Nephron (organoid): ENCODE data around the gene GRM8.

ENCODE experiments used
- H3K27ac Mint-ChIP-seq, 3 experiments: 2 replicates each; pipeline ENCODE4 v1.8.0; 2020; ENCODE audit warnings: mixed read lengths in 3 of 3, mild to moderate bottlenecking in 2 of 3, moderate library complexity in 1 of 3
- H3K27me3 Mint-ChIP-seq: 2 replicates; pipeline ENCODE4 v1.8.0; 2021; ENCODE audit warnings: low read depth, mild to moderate bottlenecking, moderate library complexity, mixed read lengths
- H3K36me3 Mint-ChIP-seq: 2 replicates; pipeline ENCODE4 v1.8.0; 2020; ENCODE audit warnings: low read depth, mixed read lengths
- H3K4me1 Mint-ChIP-seq: 2 replicates; pipeline ENCODE4 v1.8.0; 2020; ENCODE audit warnings: mixed read lengths
- H3K4me3 Mint-ChIP-seq, 3 experiments: 2 replicates each; pipeline ENCODE4 v1.8.0; 2020; ENCODE audit warnings: mild to moderate bottlenecking in 3 of 3, mixed read lengths in 3 of 3, moderate library complexity in 2 of 3
- H3K9me3 Mint-ChIP-seq: 2 replicates; pipeline ENCODE4 v1.8.0; 2020; ENCODE audit warnings: mixed read lengths
- CTCF ChIP-seq, 3 experiments: fragments of 200-600 bp; sonication (generic); IDR thresholded peaks; one replicate each; pipeline ENCODE4 v1.5.0; 2021; ENCODE audit warnings: antibody characterized with exemption in 3 of 3; ENCODE audit not compliant: unreplicated experiment in 3 of 3

Gene GRM8

GRCh38 chr7:126524967-126525366 is 727.8 kb downstream of the GRM8 start:
- H3K27me3 Mint-ChIP-seq = no peaks in the 10 kb centered on the region
- H3K4me3 Mint-ChIP-seq = no peak overlapping the region
- H3K4me1 Mint-ChIP-seq = no peaks in the 10 kb centered on the region
- H3K36me3 Mint-ChIP-seq = no peaks in the 10 kb centered on the region
- H3K27ac Mint-ChIP-seq = no peak overlapping the region
- no peaks in the 10 kb centered on the region for H3K9me3 Mint-ChIP-seq
- no peak for TF ChIP-seq CTCF (IDR thresholded peaks at IDR 0.05; ENCODE audit: unreplicated experiment in 3 of 3)

GRCh38 chr7:126511046-126511445 is 741.7 kb downstream of the GRM8 start:
- Mint-ChIP-seq H3K27me3 (no peaks in the 10 kb centered on the region), H3K9me3 (peaks cover 2% of the 10 kb centered on the region), H3K4me1 (no peaks in the 10 kb centered on the region), H3K4me3 (no peak overlapping the region), H3K27ac (no peak overlapping the region), H3K36me3 (no peaks in the 10 kb centered on the region)
- TF ChIP-seq CTCF (IDR thresholded peaks at IDR 0.05; ENCODE audit: unreplicated experiment in 3 of 3) = no peak

GRCh38 chr7:126501617-126502016 is 751.1 kb downstream of the GRM8 start:
- no peak overlapping the region for H3K27ac Mint-ChIP-seq
- no peaks in the 10 kb centered on the region for H3K9me3 Mint-ChIP-seq
- H3K4me3 Mint-ChIP-seq = no peak overlapping the region
- TF ChIP-seq CTCF (IDR thresholded peaks at IDR 0.05; ENCODE audit: unreplicated experiment in 3 of 3) = no peak
- H3K36me3 Mint-ChIP-seq = no peaks in the 10 kb centered on the region
- H3K4me1 Mint-ChIP-seq = no peaks in the 10 kb centered on the region
- H3K27me3 Mint-ChIP-seq = no peaks in the 10 kb centered on the region

- H3K36me3 Mint-ChIP-seq = no peaks in the 10 kb centered on the region
- no peak for TF ChIP-seq CTCF (IDR thresholded peaks at IDR 0.05; ENCODE audit: unreplicated experiment in 3 of 3)
- H3K4me1 Mint-ChIP-seq = no peaks in the 10 kb centered on the region
- H3K27ac Mint-ChIP-seq = no peak overlapping the region
- no peaks in the 10 kb centered on the region for H3K27me3 Mint-ChIP-seq
- H3K9me3 Mint-ChIP-seq = no peaks in the 10 kb centered on the region
- no peak overlapping the region for H3K4me3 Mint-ChIP-seq
Observed at GRCh38 chr7:126499481-126499880, 753.3 kb downstream of the GRM8 start.

GRCh38 chr7:126495733-126496132 is 757.0 kb downstream of the GRM8 start:
- H3K27me3 Mint-ChIP-seq = no peaks in the 10 kb centered on the region
- no peak for TF ChIP-seq CTCF (IDR thresholded peaks at IDR 0.05; ENCODE audit: unreplicated experiment in 3 of 3)
- H3K4me1 Mint-ChIP-seq = no peaks in the 10 kb centered on the region
- H3K36me3 Mint-ChIP-seq = no peaks in the 10 kb centered on the region
- no peaks in the 10 kb centered on the region for H3K9me3 Mint-ChIP-seq
- H3K4me3 Mint-ChIP-seq = no peak overlapping the region
- H3K27ac Mint-ChIP-seq = no peak overlapping the region

- no peaks in the 10 kb centered on the region for H3K9me3 Mint-ChIP-seq
- H3K27me3 Mint-ChIP-seq = no peaks in the 10 kb centered on the region
- H3K36me3 Mint-ChIP-seq = no peaks in the 10 kb centered on the region
- no peak overlapping the region for H3K27ac Mint-ChIP-seq
- TF ChIP-seq CTCF (IDR thresholded peaks at IDR 0.05; ENCODE audit: unreplicated experiment in 3 of 3) = no peak
- H3K4me1 Mint-ChIP-seq = no peaks in the 10 kb centered on the region
- H3K4me3 Mint-ChIP-seq = no peak overlapping the region
Observed at GRCh38 chr7:126495001-126495400, 757.7 kb downstream of the GRM8 start.
